SHP77 treated with DMSO at 0.1 percent for 48 hours (cell line): Measurements from ENCODE around the gene CARMIL1.

Experiments used
- DNase-seq: peaks from one replicate; lab custom pipeline; 2025; lab: John Stamatoyannopoulos, UW

Gene CARMIL1

DNA sequence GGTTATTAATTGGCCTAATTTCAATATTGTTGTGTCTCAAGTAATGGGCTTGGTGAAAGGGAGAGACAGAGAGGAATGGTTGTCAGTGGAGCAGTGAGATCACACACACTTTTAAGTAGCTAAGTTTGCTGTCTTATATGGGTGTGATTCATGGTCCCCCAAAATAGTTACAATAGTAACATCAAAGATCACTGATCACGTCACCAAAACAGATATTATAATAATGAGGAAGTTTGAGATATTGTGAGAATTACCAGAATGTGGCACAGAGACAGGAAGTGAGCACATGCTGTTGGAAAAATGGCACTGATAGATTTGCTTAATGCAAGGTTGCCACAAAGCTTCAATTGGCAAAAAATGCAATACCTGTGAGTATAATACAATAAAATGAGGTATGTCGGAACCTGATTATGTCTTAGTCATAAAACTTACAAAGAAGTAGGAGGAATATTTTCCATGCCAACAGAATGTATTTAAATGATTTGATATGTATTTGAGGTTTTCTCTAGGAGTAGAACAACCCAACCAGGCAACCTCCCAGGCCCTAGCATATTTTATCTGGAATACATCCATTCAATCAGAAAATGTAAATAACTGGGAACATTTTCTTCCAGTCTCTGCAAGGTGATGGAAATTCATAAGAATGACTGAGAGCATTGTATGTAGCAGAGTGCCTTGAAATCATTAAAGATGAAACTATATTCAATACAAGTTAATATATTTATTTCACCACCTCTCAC lies 167.8 kb downstream of the CARMIL1 start:
- no peak for DNase-seq

DNA sequence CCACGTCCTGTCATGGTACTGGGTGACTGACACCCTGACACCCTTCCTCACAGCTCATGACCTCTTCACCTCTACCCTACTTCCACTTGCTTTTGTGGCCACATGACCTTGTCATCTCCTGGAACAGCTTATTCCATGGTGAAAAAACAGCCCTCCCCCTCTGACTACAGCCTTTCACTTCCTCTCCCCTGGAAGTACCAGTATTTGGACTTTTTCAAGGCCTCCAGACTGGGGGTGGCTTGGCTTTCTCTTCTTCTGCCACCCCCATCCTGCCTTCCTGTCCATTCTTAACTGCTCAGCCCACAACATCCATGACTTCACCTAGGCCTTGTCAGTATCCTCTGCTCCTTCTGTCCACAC lies 168.4 kb downstream of the CARMIL1 start:
- DNase-seq, result no peak

DNA sequence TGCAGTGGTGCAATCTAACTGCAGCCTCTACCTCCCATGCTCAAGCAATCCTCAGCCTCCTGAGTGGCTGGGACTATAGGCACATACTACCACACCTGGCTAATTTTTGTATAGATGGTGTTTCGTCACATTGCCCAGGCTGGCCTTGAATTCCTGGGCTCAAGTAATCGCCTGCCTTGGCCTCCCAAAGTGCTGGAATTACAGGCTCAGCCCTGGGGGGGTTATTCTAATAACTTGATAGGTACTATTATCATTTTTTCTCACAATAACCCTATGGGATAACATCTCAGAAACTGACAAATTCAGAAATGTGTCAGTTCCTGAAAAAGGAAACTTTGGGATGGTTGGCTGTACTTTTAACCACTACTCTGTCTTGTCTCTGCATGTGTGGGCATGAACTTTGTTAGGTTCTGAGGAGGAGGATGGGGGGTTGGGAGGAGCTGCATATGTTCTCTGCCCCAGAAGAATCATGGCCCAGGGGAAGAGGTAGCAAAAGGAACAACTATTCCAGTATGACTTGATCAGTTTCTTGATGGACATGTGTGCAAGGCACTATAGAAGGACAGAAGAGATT lies 169.9 kb downstream of the CARMIL1 start:
- DNase-seq, result no peak

DNA sequence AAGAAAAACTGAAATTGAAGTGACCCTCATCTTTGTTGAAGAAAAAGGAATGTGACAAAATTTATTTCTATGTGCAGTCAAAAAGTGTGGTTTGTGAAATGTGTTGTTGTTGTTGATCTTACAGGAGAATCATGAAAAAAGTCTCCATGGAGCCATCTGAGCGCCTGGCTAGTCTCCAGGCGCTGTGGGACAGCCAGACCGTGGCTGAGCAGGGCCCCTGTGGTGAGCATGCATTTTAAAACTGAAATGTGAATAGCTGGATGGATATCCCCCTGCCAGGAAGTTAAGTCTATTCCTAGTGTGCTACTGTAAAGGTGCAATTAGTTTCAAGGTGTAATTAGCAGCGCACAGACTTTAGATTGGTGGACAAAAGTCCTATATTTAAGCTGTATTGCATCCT lies 170.6 kb downstream of the CARMIL1 start:
- DNase-seq, result no peak

DNA sequence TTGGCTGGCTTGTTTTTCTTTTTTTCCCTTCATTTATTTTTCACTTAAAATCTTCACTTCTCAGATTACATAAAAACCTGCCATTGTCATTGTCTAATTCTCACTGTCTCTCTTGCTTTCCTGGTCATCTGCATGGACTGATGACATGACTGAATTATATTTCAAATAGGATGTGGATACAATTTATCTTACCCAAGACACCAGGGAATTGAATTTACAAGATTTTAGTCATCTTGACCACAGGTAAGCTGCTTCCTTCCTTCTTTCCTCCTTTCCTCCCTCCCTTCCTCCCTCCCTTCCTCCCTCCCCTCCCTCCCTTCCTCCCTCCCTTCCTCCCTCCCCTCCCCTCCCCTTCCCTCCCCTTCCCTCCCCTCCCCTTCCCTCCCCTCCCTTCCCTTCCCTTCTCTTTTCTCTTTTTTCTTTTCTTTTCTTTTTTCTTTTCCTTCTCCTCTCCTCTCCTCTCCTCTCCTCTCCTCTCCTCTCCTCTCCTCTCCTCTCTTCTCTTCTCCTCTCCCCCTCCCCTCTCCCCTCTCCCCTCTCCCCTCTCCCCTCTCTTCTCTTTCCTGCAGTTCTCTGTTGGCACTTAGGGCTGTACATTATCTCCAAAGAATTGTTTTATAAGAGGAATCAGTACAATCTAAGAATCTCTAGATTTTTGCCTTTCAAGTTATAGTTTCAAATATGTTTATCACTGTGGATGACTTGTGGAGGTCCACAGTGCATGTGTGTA lies 171.5 kb downstream of the CARMIL1 start:
- DNase-seq, result no peak

DNA sequence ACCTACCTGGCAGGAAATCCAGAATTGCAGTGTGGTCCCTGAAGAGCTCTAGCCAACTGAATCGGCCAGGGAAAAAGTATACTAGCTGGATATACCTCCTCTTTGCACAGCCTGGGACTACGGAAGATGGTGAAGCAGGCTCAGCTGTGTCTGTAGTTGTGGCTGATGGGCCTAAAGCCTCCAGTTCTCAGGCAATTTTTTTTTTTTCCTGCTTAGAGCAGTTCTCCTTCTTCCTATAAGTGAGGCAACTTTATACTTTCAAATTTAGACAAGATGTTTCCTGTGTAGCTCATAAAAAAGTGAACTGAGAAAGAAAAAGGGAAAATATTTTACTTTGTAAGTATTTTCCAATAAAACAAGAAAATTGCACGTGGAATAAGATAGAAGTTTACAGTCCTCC lies 172.9 kb downstream of the CARMIL1 start:
- DNase-seq, result no peak

DNA sequence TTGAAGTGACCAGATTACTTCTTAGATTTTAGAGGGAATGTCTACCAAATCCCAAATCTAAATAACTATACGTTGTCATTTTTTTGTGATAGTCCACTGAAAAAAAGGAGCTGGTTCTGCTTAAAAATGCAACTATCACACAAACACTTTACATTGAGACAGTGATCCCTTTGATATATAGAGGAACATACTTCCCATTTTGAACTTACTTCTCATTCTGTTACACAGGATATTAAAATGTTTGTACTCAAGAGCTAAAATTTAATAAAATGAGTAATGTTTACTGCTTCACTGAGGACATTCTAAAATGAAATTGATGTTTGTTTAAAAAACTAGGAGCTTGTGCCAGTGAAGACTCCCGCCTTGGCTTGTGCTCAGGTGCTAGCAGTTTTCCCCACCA lies 174.1 kb downstream of the CARMIL1 start:
- DNase-seq, result no peak

DNA sequence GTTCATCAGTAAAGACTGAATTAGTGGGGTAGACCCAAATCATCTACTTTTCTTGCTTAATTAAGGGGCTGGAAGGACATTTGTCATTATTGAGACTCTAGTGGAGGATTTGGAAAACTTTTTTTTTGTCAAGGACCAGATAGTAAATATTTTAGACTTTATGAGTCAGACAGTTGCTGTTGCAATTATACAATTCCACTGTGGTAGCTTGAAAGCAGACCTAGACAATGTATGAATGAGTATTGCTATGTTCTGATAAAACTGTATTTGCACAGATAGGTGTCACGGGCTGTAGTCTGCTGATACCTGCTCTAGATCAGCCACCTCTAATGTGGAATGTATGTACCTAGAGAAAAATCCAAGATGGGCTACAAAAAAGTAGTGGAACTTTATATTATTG lies 175.0 kb downstream of the CARMIL1 start:
- DNase-seq, result no peak

DNA sequence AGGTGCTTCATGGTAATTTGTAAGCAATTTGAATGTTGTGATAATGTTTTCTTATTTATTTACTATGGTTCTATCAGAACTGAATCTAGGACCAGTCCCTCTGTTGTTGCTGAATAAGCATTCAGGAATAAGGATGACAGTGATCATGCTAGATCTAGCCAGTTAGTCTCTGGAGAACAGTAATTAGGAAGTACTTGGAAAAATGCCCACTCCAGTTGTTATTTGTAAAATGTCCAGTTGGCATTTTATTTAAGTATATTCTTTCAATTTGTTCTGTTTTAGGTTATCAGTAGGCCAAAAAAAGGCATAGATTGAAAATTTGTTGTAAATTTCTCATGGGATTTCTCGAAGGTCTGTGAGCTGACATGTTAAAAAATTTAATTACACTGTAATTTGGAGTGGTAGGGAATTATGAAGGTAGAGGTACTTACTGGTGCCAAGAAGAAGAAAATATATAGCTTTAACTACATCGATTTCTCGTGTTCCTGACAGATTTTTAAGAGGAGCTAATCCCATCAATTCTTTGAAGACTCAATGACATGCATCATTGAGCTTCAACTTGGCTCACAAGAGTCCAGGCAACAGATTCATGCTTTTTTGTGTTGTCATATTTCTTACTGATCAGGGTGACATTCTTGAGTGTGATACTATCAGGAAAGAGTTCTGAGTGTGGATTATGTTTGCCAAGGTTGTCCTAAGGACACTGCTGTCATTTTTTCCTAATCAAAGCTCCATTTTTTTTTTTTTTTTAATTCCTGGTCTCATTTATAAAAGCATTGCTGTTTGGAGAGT lies 177.3 kb downstream of the CARMIL1 start:
- no peak for DNase-seq

DNA sequence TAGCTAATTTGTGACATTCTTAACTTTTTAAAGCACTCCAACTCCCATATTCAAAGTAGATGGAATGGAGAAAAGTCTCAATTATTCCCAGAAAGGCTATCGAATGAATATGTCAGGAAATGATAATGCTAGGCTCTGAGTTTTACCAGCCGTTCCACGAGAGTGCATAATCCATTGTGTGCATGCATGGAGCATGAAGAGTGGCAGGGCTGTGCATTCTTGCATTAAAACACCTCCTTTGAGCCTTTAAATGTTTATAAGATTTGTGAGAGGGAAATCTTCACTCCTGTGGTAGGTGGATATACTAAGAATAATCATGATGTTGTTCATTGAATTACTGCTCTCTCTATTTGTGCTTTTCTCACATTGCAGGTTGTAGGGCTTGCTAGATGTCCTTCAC lies 178.3 kb downstream of the CARMIL1 start:
- no peak for DNase-seq

DNA sequence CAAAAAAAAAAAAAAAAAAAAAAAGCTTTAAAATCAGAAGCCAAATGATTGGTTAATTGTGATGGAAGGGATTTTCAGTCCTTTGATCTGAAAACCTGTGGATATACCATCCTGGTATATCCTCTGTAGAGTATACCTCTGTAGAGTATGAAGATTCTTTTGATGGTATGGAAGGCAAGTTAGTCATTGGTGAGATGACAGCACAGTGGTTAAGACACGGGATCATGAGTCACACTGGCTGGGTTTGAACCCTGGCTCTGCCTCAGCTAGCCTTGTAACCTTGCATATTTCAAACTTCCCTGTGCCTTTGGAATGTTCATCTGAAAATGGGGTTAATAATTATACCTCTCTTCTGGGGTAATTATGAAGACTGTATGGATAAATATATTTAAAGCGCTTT lies 179.3 kb downstream of the CARMIL1 start:
- no peak for DNase-seq

DNA sequence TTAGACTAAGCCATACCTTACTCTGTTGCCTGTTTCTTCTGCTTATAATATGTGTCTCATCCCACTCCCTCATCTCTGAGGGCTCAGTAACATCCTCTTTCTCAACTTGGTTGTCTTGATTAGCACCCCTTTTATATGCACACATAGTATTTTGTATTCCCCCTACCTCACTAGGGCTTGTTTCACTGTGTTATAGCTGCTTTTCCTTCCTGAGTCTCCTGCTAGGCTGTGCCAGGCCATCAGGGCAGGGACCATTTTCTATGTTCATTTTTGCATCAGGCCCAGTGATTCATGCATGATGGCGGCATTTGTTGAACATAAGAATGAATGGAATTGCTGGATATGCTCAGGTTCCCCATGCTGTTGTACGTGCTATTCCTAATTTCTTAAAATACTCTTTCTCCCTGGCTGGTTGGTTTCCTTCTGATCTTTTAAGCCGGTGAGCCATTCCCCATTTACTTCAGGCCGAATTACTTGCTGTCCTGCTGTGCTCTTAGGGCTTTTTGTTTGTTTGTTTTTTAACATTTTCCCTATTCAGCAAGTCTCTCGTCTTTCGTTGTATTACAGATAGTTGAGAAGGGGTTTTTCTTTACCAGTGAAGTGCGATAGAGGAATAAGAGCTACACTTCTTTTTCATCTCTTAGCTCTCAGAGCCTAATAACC lies 183.2 kb downstream of the CARMIL1 start:
- no peak for DNase-seq

DNA sequence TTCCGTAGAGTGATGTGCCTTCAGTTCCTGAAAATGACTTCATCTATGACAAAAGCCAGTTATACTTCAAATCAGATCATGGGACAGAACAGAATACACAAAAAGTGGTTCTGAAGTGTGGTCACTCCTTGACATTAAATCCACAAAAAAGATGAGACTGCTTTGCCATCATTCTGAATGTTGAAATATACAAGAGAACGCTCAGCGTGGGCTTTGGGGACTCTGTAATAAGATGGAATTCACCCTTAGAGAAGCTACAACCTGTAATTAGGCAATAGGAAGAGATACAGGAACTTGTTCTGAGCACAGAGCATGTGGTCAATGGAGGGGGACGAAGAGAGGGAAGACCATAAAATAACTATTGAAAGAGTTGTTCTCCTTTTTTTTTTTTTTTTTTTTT lies 184.3 kb downstream of the CARMIL1 start:
- DNase-seq, result no peak

DNA sequence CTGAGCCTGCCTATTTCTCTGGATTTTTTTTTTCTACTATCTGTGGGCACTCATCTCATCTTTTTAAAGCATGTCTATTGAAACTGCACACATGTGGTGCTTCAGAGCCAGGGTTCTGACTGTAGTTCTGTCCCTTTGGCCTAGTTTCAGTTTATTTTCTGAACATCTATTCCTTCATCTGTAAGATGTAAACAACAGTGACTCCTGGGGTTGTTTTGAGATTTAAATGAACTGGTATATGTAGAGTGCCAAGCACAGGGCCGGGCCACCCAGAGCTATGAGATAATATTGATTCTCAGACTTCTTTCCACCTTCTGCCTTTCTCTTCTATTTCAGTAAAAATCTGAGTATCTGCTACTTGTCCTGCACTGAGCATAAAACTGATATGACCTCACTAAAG lies 185.1 kb downstream of the CARMIL1 start:
- DNase-seq, result no peak

DNA sequence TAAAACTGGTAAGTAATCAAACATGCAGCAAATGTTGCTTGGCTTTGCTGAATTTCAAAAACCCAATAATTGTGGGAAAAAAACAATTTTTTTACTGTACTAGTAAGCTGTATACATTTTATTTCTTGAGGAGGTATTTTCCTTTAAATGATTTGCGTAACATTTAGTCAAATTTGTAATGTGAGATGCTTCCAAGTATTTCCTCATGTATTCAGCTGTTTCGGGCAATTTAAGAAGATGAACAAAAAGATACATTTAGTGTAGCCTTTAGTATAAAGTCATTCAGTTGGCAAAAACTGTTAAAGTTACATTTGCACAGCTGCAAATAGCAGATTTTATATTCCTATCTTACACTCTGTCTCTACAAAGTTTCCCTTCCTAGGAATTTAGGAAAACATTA lies 186.8 kb downstream of the CARMIL1 start:
- no peak for DNase-seq

DNA sequence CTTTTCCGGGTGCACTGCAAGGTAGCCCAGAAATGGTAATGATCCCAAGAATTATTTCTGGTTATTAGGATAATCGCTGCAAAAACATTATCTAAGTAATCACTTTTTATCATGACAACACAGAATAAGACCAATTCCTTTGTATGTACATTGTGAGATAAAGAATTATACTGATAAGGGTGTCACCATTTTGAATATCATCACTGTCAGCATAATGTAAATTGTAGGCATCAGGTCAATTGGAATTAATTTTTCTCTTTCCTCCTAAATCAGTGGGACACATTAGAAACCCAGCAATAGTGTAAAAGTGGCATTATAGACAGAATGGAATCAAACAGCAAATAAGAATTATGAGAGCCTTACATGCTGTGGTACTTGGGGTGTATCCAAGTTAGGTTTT lies 189.7 kb downstream of the CARMIL1 start:
- DNase-seq, result no peak

DNA sequence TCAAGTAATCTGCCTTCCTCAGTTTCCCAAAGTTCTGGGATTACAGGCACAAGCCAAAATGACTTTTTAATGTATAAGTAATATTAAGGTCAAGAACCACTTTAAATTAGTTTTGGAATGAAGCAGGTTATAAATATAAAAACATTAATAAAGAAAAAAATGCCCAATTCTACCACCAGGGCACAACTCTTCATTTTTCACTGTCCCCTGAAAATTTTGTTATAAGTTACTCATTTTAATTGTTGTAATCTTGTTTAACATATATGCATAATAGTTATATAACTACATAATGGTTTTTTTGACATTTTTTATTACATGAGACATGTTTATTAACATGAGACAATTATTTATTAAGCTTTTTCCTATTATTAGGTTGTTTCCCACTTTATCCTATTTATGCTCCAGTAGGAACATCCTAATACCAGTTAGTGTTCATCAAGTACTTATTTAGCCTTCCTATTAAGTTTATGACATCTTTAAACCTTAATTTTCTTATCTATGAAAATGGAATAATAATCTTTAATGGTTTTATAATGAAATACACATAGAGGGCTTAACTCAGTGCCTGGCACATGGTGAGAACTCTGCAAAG lies 190.7 kb downstream of the CARMIL1 start:
- DNase-seq, result no peak

DNA sequence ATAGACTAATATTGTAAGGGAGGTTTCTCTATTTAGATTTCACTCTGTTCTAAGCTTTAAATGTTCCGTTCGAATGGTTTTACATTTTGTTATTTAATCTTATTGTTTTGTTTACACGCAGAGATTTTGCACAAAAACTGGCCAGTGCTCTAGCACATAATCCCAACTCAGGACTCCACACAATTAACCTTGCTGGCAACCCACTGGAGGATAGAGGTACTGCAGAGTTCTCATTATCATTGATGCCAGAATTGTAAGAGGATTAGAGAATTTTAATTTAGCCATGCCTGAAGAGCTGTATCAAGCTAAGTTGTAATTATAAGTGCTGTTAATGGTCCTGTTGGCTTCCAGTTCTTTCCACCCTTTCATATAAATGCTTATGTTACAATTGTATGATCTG lies 193.1 kb downstream of the CARMIL1 start:
- DNase-seq, result no peak

DNA sequence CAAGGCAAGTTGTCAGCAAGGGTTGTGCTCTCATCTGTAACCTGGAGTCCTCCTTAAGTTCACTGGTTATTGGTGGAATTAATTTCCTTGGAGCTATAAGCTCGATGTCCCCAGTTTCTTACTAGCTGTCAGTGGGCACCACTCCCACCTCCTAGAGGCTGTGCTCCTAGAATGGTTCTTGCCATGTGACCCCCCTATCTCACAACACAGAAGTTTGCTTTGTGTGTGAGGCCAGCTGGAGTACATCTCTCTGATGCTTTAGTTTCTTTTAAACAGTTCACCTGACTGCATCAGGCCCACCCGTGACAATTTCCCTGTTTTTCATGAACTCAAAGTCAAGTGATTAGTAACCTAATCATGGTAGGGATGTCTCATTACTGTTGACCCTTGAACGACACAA lies 193.7 kb downstream of the CARMIL1 start:
- no peak for DNase-seq

DNA sequence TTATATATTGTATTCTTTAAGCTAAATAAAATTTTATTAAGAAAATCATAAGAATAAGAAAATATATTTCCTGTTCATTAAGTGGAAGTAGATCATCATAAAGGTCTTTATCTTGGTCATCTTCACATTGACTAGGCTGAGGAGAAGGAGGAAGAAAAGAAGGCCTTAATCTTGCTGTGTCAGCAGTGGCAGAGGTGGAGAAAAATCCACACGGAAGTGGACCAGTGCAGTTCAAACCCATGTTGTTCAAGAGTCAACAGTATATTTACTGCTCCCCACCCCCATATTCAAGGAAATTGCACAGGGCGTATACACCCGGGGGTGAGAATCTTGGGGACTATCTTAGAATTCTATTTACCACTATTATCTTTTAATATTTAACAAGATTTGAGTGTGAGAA lies 194.3 kb downstream of the CARMIL1 start:
- DNase-seq, result no peak

DNA sequence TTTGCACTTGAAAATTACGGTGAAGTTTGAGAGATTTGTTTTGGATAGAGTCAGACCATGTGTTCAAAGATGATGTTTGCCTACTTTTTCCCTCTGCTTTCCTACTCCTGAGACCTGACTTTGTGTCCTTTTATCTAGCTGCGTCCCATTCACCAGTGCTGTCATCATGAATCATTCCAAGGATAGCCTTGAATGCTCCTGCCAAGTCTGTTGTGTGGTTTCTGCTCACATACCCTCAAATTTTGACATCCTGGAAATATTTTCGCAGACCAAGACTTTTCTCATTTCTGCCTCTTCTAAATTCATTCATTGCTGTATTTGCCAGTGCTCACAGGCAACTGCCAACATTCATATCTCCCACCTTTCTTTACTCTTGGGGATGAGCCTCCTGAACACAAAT lies 197.0 kb downstream of the CARMIL1 start:
- DNase-seq, result no peak
